GM12878 (cell line): Measurements from ENCODE around the gene RNF175. TPM values are rescaled to one million over a fixed set of nuclear protein-coding genes. Genes with fewer than 3 reads are reported as not detected.
A peak's percentile ranks its signal among the peaks of the same experiment; 100 is the strongest.

ENCODE experiments used
- CBX3 ChIP-seq: fragments of 200-600 bp; sonication (generic); IDR thresholded peaks from 2 replicates; pipeline ENCODE4 v1.6.1; 2016; ENCODE audit warnings: low read depth, borderline replicate concordance
- CHD2 ChIP-seq: IDR thresholded peaks from 2 replicates; pipeline ENCODE4 v1.6.1; 2011; ENCODE audit warnings: low read depth, low read length, improper control_type of control experiment, borderline replicate concordance
- CUX1 ChIP-seq: IDR thresholded peaks from 2 replicates; pipeline ENCODE4 v1.6.1; 2012; ENCODE audit warnings: improper control_type of control experiment, low read depth, low read length; ENCODE audit not compliant: insufficient replicate concordance
- EP300 ChIP-seq, 2 experiments: fragments of 150-350 bp in 1 of 2; IDR thresholded peaks; 2 replicates each; pipeline ENCODE4 v1.6.1; 2011 to 2012; ENCODE audit warnings: low read depth in 2 of 2, low read length in 2 of 2, borderline replicate concordance in 1 of 2, improper control_type of control experiment in 1 of 2, inconsistent platforms in 1 of 2; ENCODE audit not compliant: control insufficient read depth in 1 of 2
- HSF1 ChIP-seq: fragments of 150-350 bp; IDR thresholded peaks from 2 replicates; pipeline ENCODE4 v1.6.1; 2014; ENCODE audit warnings: mild to moderate bottlenecking, low read depth, low read length
- IRF4 ChIP-seq: IDR thresholded peaks from 2 replicates; pipeline ENCODE4 v1.6.1; 2011; ENCODE audit warnings: low read depth, low read length
- KLF5 ChIP-seq: fragments of 450-650 bp; IDR thresholded peaks from 2 replicates; pipeline ENCODE4 v1.6.1; 2014; ENCODE audit warnings: mild to moderate bottlenecking; ENCODE audit not compliant: partially characterized antibody
- MEF2B ChIP-seq: fragments of 450-650 bp; IDR thresholded peaks from 2 replicates; pipeline ENCODE4 v1.6.1; 2018; ENCODE audit warnings: mild to moderate bottlenecking, moderate library complexity; ENCODE audit not compliant: partially characterized antibody, poor library complexity, severe bottlenecking
- NFYB ChIP-seq: IDR thresholded peaks from 2 replicates; pipeline ENCODE4 v1.6.1; 2011; ENCODE audit warnings: low read depth, mild to moderate bottlenecking, low read length, improper control_type of control experiment, moderate library complexity; ENCODE audit not compliant: insufficient read depth
- PAX8 ChIP-seq: fragments of 450-650 bp; IDR thresholded peaks from 2 replicates; pipeline ENCODE4 v1.6.1; 2017; ENCODE audit warnings: mild to moderate bottlenecking, moderate library complexity
- RBBP5 ChIP-seq: fragments of 200-600 bp; sonication (generic); conservative IDR thresholded peaks from 2 replicates; pipeline ENCODE4 v1.6.1; 2016
- RELB ChIP-seq: fragments of 450-650 bp; IDR thresholded peaks from 2 replicates; pipeline ENCODE4 v1.6.1; 2017; ENCODE audit warnings: low read depth, mild to moderate bottlenecking, moderate library complexity
- SIX5 ChIP-seq: IDR thresholded peaks from 2 replicates; pipeline ENCODE4 v1.6.1; 2011; ENCODE audit warnings: mild to moderate bottlenecking, low read depth, low read length, moderate library complexity; ENCODE audit not compliant: severe bottlenecking
- STAT3 ChIP-seq: IDR thresholded peaks from 2 replicates; pipeline ENCODE4 v1.6.1; 2011; ENCODE audit warnings: low read depth, low read length, improper control_type of control experiment
- ZBTB11 ChIP-seq: fragments of 450-650 bp; formaldehyde crosslinking; IDR thresholded peaks from 2 replicates; pipeline ENCODE4 v1.5.0; 2022; ENCODE audit warnings: mild to moderate bottlenecking, missing genetic modification characterization
- ZNF207 ChIP-seq: fragments of 450-650 bp; IDR thresholded peaks from 2 replicates; pipeline ENCODE4 v1.6.1; 2014; ENCODE audit warnings: antibody characterized with exemption, mild to moderate bottlenecking, borderline replicate concordance
- ZNF217 ChIP-seq: fragments of 450-650 bp; IDR thresholded peaks from 2 replicates; pipeline ENCODE4 v1.6.1; 2017; ENCODE audit warnings: antibody characterized with exemption, mild to moderate bottlenecking
- ZNF274 ChIP-seq: IDR thresholded peaks from one replicate; pipeline ENCODE4 v1.8.0; 2011; ENCODE audit not compliant: insufficient read length, insufficient read depth
- polyA plus RNA-seq, 11 experiments: library from polyadenylated mRNA; depleted of rRNA in 4 of 11; unstranded in 6 of 11; stranded (reverse) in 5 of 11; fragments of >200 nt; fragmentation: Nextera tagmentation in 4 of 11; fragmentation: Illumina TruSeq in 1 of 11; extraction: Ambion mirVana in 4 of 11; extraction: Trizol in 1 of 11; gene quantifications; 1 replicate in 1 of 11; 2 replicates in 10 of 11; pipeline versions ENCODE4 v1.2.1 to v1.2.3, GENCODE V29; 2011 to 2016; ENCODE audit warnings: inconsistent platforms in 2 of 11, missing spikeins in 2 of 11, low read depth in 1 of 11
- total RNA-seq, 4 experiments: library from RNA; depleted of rRNA in 3 of 4; stranded (reverse); fragments of >200 nt in 3 of 4; fragmentation: Illumina TruSeq in 1 of 4; extraction: Trizol in 1 of 4; gene quantifications; 2 replicates each; pipeline versions ENCODE4 v1.2.1 to v1.2.3, GENCODE V29; 2013 to 2021

Gene RNF175
- total and polyA plus RNA-seq, 10 of the 15 experiments (the other 5 are each of a cell fraction or from before 2014, with no cell fraction given), result not detected

GRCh38 chr4:153705743-153706468 lies 53.9 kb downstream of the RNF175 start (continued):
- TF ChIP-seq RELB (no peak), ZBTB11 (no peak), EP300 (IDR thresholded peaks at IDR 0.05; ENCODE audit: borderline replicate concordance in 1 of 2, control insufficient read depth in 1 of 2, low read depth in 2 of 2, low read length in 2 of 2) (no peak), NFYB (peak; percentile 59; the same call in 1 of the 2 replicates), CBX3 (no peak), IRF4 (0 out of 2 replicates have a peak, but pooled peaks have one; percentile 11), PAX8 (no peak), CHD2 (no peak), STAT3 (no peak), MEF2B (no peak), RBBP5 (no peak), HSF1 (no peak), CUX1 (no peak), KLF5 (no peak), ZNF207 (no peak), ZNF217 (peak; percentile 50; the same call in 1 of the 2 replicates), ZNF274 (no peak), SIX5 (no peak)
